IMR-90 (cell line): ENCODE measurements around the gene MYOM1. TPM values are rescaled to one million over a fixed set of nuclear protein-coding genes. Genes with fewer than 3 reads are reported as not detected.

Source experiments
- ATAC-seq: fragments of 200-7000 bp; cut with Tn5 transposase; 2 replicates; pipeline ENCODE4 v1.9.1; 2020; ENCODE audit warnings: low read depth, mild to moderate bottlenecking, moderate library complexity
- BruUV-seq: library from RNA; stranded (reverse); fragments of 400-500 nt; replicated peaks from 2 replicates; lab custom pipeline; 2021; lab: Mats Ljungman, UMichigan
- CTCF ChIA-PET: fragments of 300-600 bp; formaldehyde crosslinking; extraction: SDS; loops from one replicate; lab custom pipeline; 2021; ENCODE audit warnings: antibody characterized with exemption; lab: Yijun Ruan, JAX
- POLR2A ChIA-PET: fragments of 300-600 bp; sonication (Branson Sonifier 250); formaldehyde crosslinking; loops from one replicate; lab custom pipeline; 2022; ENCODE audit warnings: antibody characterized with exemption; ENCODE audit not compliant: unreplicated experiment; lab: Charles Lee
- DNase-seq: peaks from one replicate; pipeline ENCODE4 v3.0.0; 2013
- H2AFZ ChIP-seq: replicated peaks from 2 replicates; pipeline ENCODE3; 2013; ENCODE audit warnings: low read length, mild to moderate bottlenecking; ENCODE audit not compliant: poor library complexity
- H2AK5ac ChIP-seq: 2 replicates; pipeline ENCODE4 v1.6.1; 2013; ENCODE audit warnings: low read depth, low read length, inconsistent platforms
- H2AK9ac ChIP-seq: replicated peaks from 2 replicates; pipeline ENCODE3; 2013; ENCODE audit warnings: mild to moderate bottlenecking, low read depth, low read length, moderate library complexity; ENCODE audit not compliant: poor library complexity
- H2BK120ac ChIP-seq: 2 replicates; pipeline ENCODE4 v1.6.1; 2013; ENCODE audit warnings: low read depth, low read length, inconsistent platforms
- H2BK15ac ChIP-seq: 3 replicates; pipeline ENCODE4 v1.6.1; 2013; ENCODE audit warnings: low read depth, low read length, inconsistent platforms
- H2BK20ac ChIP-seq: 2 replicates; pipeline ENCODE4 v1.6.1; 2013; ENCODE audit warnings: low read depth, mild to moderate bottlenecking, inconsistent platforms, low read length, moderate library complexity
- H2BK5ac ChIP-seq: 2 replicates; pipeline ENCODE4 v1.6.1; 2013; ENCODE audit warnings: mild to moderate bottlenecking, low read depth, low read length, inconsistent platforms; ENCODE audit not compliant: poor library complexity, severe bottlenecking
- H3K14ac ChIP-seq: replicated peaks from 2 replicates; pipeline ENCODE4 v1.6.1; 2013; ENCODE audit warnings: low read depth, low read length, inconsistent platforms
- H3K18ac ChIP-seq: 2 replicates; pipeline ENCODE4 v1.6.1; 2013; ENCODE audit warnings: low read depth, low read length, control low read depth
- H3K23ac ChIP-seq: 2 replicates; pipeline ENCODE4 v1.6.1; 2013; ENCODE audit warnings: low read depth, low read length, inconsistent platforms
- H3K27ac ChIP-seq: 2 replicates; pipeline ENCODE4 v1.5.1; 2013; ENCODE audit warnings: mild to moderate bottlenecking, control low read depth, low read length; ENCODE audit not compliant: insufficient read depth
- H3K27me3 ChIP-seq: 2 replicates; pipeline ENCODE4 v1.6.1; 2013; ENCODE audit warnings: low read length; ENCODE audit not compliant: control insufficient read depth, insufficient read depth
- H3K36me3 ChIP-seq: 2 replicates; pipeline ENCODE4 v1.6.1; 2013; ENCODE audit warnings: low read length, mixed read lengths; ENCODE audit not compliant: control insufficient read depth, insufficient read depth
- H3K4ac ChIP-seq: 2 replicates; pipeline ENCODE4 v1.6.1; 2013; ENCODE audit warnings: low read depth, low read length, inconsistent platforms
- H3K4me1 ChIP-seq: 2 replicates; pipeline ENCODE4 v1.6.1; 2013; ENCODE audit warnings: low read length, mixed read lengths; ENCODE audit not compliant: control insufficient read depth, insufficient read depth
- H3K4me2 ChIP-seq: 2 replicates; pipeline ENCODE4 v1.6.1; 2013; ENCODE audit warnings: low read depth, mild to moderate bottlenecking, control low read depth, low read length, moderate library complexity
- H3K4me3 ChIP-seq: 2 replicates; pipeline ENCODE4 v1.5.1; 2013; ENCODE audit warnings: low read depth, mild to moderate bottlenecking, control low read depth, low read length, moderate library complexity; ENCODE audit not compliant: insufficient read depth
- H3K56ac ChIP-seq: 2 replicates; pipeline ENCODE4 v1.6.1; 2013; ENCODE audit warnings: low read length, inconsistent platforms; ENCODE audit not compliant: insufficient read depth; ENCODE audit errors: extremely low read depth
- H3K79me1 ChIP-seq, 2 experiments: 2 replicates each; pipeline ENCODE4 v1.6.1; 2013; ENCODE audit warnings: low read length in 2 of 2, inconsistent platforms in 1 of 2, low read depth in 1 of 2
- H3K9ac ChIP-seq: 2 replicates; pipeline ENCODE4 v1.6.1; 2013; ENCODE audit warnings: low read depth, low read length, control low read depth
- H3K9me1 ChIP-seq: 2 replicates; pipeline ENCODE4 v1.6.1; 2013; ENCODE audit warnings: low read length, inconsistent platforms; ENCODE audit not compliant: insufficient read depth
- H3K9me3 ChIP-seq: 2 replicates; pipeline ENCODE4 v1.6.1; 2013; ENCODE audit warnings: low read length; ENCODE audit not compliant: control insufficient read depth, insufficient read depth
- H4K20me1 ChIP-seq: 2 replicates; pipeline ENCODE4 v1.6.1; 2013; ENCODE audit warnings: low read length, inconsistent platforms; ENCODE audit not compliant: insufficient read depth
- H4K5ac ChIP-seq: 2 replicates; pipeline ENCODE4 v1.6.1; 2013; ENCODE audit warnings: mild to moderate bottlenecking, low read depth, low read length, control low read depth
- H4K8ac ChIP-seq, 2 experiments: 2 replicates each; pipeline ENCODE4 v1.6.1; 2013; ENCODE audit warnings: low read depth in 2 of 2, low read length in 2 of 2, control low read depth in 1 of 2, inconsistent platforms in 1 of 2
- H4K91ac ChIP-seq: 2 replicates; pipeline ENCODE4 v1.6.1; 2013; ENCODE audit warnings: low read depth, low read length, inconsistent platforms; ENCODE audit not compliant: insufficient read depth
- MXI1 ChIP-seq: IDR thresholded peaks from 2 replicates; pipeline ENCODE4 v1.6.1; 2012; ENCODE audit warnings: low read depth, mild to moderate bottlenecking, low read length, moderate library complexity, borderline replicate concordance
- WGBS, 2 experiments: methylation state at CpG; one replicate each; pipeline versions ENCODE4 v1.1.5 to v1.1.7; 2013; ENCODE audit warnings: missing lambda C conversion rate in 2 of 2; ENCODE audit not compliant: insufficient read length in 1 of 2; ENCODE audit errors: extremely low coverage in 2 of 2; 5-methylcytosine and 5-hydroxymethylcytosine counted together
- dilution Hi-C: fragments of 300-500 bp; cut with HindIII; formaldehyde crosslinking; loops from one replicate; pipeline ENCODE4 v1.14.3; 2018; ENCODE audit warnings: low sequenced_read_pairs; ENCODE audit not compliant: unreplicated experiment
- in situ Hi-C: fragments of 300-500 bp; cut with MboI; formaldehyde crosslinking; loops from 3 replicates; pipeline ENCODE4 v1.14.3; 2019; ENCODE audit warnings: low sequenced_read_pairs, inconsistent platforms, mixed read lengths
- intact Hi-C: fragments of 100-400 bp; cut with micrococcal nuclease; formaldehyde crosslinking; loops from 2 replicates; pipeline ENCODE4 v1.10.0; 2022
- polyA plus RNA-seq, 3 experiments: library from polyadenylated mRNA; depleted of rRNA; stranded (reverse); fragments of >200 nt; gene quantifications; 2 replicates each; pipeline ENCODE4 v1.2.3, GENCODE V29; 2012; ENCODE audit warnings: low replicate concordance in 1 of 3
- total RNA-seq: library from RNA; depleted of rRNA; stranded (reverse); fragments of >200 nt; gene quantifications from 2 replicates; pipeline ENCODE4 v1.2.3, GENCODE V29; 2012
- TF ChIP-seq, protein P1 (sequence below): conservative IDR thresholded peaks from 2 replicates; pipeline ENCODE4 v1.5.1; 2012; ENCODE audit warnings: mild to moderate bottlenecking, low read depth, low read length, improper control_type of control experiment

MYOM1 gene
- total and polyA plus RNA-seq, 2 of the 4 experiments (the other 2 are of a cell fraction): under 0.01 to 0.10 TPM

DNA sequence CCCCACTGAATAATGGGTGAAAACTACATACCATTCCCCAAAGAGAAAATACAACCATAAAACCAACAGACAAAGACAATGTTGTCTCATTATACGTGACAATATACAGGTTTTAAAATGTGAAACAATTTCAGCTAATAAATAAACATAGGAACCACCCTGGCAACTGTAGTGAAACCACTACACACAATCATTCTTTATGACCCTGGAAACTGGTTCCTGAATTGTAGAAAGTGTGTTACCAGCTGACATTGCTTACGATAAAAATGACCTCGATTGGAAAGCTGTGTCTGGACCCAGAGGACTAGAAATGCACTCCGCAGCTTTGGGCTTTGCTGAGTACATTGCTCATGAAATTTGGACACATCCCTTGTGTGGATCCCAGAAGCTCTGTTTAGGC is 132.9 kb downstream of the MYOM1 start:
- no peak overlapping the region for H2AK5ac ChIP-seq
- no peak overlapping the region for H3K4me3 ChIP-seq
- no peak overlapping the region for H3K9ac ChIP-seq
- no peaks in the 10 kb centered on the region for H3K36me3 ChIP-seq
- ATAC-seq (no peak), DNase-seq (no peak)
- no peaks in the 10 kb centered on the region for H3K9me3 ChIP-seq
- dilution Hi-C loops (no loop called here), intact Hi-C loops (loop anchor here (5.0 kb wide), 1 partner anchor 60 kb away; no protein-coding TSS in a partner anchor), in situ Hi-C loops (no loop called here)
- H4K20me1 ChIP-seq: no peaks in the 10 kb centered on the region
- ChIA-PET POLR2A (interaction anchor here (0.7 kb wide), 1 partner anchor 24 kb away, joined by 5 read pairs; no protein-coding TSS in a partner anchor), CTCF (no interaction called here)
- H3K27ac ChIP-seq: no peak overlapping the region
- H2AK9ac ChIP-seq: no peak overlapping the region
- H3K23ac ChIP-seq: no peak overlapping the region
- peaks cover 9% of the 10 kb centered on the region; the same call in 1 of the 2 replicates for H3K9me1 ChIP-seq
- peaks cover 1% of the 10 kb centered on the region; the same call in 1 of the 2 replicates for H3K4me1 ChIP-seq
- H3K79me1 ChIP-seq: no peaks in the 10 kb centered on the region
- H3K4me2 ChIP-seq: no peak overlapping the region
- H2BK120ac ChIP-seq: no peak overlapping the region
- WGBS, 2 experiments: 92% methylated on average over 2 of the region's 4 CpGs; no CpG with 5 or more reads in 1 of the 2 experiments
- no peak overlapping the region for H3K56ac ChIP-seq
- H2BK15ac ChIP-seq: no peak overlapping the region
- no TSS peak for BruUV-seq
- no peak overlapping the region for H4K5ac ChIP-seq
- H3K4ac ChIP-seq: no peak overlapping the region
- no peak overlapping the region for H4K8ac ChIP-seq
- no peak overlapping the region for H3K18ac ChIP-seq
- H2BK20ac ChIP-seq: no peak overlapping the region
- no peak for TF ChIP-seq MXI1
- TF ChIP-seq, protein P1, sequence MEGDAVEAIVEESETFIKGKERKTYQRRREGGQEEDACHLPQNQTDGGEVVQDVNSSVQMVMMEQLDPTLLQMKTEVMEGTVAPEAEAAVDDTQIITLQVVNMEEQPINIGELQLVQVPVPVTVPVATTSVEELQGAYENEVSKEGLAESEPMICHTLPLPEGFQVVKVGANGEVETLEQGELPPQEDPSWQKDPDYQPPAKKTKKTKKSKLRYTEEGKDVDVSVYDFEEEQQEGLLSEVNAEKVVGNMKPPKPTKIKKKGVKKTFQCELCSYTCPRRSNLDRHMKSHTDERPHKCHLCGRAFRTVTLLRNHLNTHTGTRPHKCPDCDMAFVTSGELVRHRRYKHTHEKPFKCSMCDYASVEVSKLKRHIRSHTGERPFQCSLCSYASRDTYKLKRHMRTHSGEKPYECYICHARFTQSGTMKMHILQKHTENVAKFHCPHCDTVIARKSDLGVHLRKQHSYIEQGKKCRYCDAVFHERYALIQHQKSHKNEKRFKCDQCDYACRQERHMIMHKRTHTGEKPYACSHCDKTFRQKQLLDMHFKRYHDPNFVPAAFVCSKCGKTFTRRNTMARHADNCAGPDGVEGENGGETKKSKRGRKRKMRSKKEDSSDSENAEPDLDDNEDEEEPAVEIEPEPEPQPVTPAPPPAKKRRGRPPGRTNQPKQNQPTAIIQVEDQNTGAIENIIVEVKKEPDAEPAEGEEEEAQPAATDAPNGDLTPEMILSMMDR: no peak
- no peak overlapping the region for H3K14ac ChIP-seq
- no peak overlapping the region for H2AFZ ChIP-seq
- H3K27me3 ChIP-seq: no peaks in the 10 kb centered on the region; the same call in 1 of the 2 replicates
- H2BK5ac ChIP-seq: no peak overlapping the region
- no peak overlapping the region for H4K91ac ChIP-seq
